Ishikawa (cell line): ENCODE data around the gene TRIM3.

ENCODE experiments used
- CEBPB ChIP-seq: IDR thresholded peaks from 2 replicates; pipeline ENCODE4 v1.6.1; 2012
- CREB1 ChIP-seq: IDR thresholded peaks from 2 replicates; pipeline ENCODE4 v1.6.1; 2012; ENCODE audit warnings: low read depth
- EGR1 ChIP-seq: IDR thresholded peaks from 2 replicates; pipeline ENCODE4 v1.6.1; 2012
- EP300 ChIP-seq: IDR thresholded peaks from 2 replicates; pipeline ENCODE4 v1.6.1; 2012; ENCODE audit warnings: borderline replicate concordance
- FOXM1 ChIP-seq: IDR thresholded peaks from 2 replicates; pipeline ENCODE4 v1.6.1; 2012; ENCODE audit warnings: low read depth, borderline replicate concordance
- MAX ChIP-seq: IDR thresholded peaks from 2 replicates; pipeline ENCODE4 v1.6.1; 2012
- NFIC ChIP-seq: IDR thresholded peaks from 2 replicates; pipeline ENCODE4 v1.6.1; 2012
- RAD21 ChIP-seq: IDR thresholded peaks from 2 replicates; pipeline ENCODE4 v1.6.1; 2012; ENCODE audit warnings: low read depth
- REST ChIP-seq: IDR thresholded peaks from 2 replicates; pipeline ENCODE4 v1.6.1; 2012; ENCODE audit warnings: low read depth, mild to moderate bottlenecking
- TAF1 ChIP-seq: IDR thresholded peaks from 2 replicates; pipeline ENCODE4 v1.6.1; 2012; ENCODE audit warnings: low read depth, mild to moderate bottlenecking
- TCF12 ChIP-seq: IDR thresholded peaks from 2 replicates; pipeline ENCODE4 v1.6.1; 2012; ENCODE audit warnings: low read depth
- TEAD4 ChIP-seq: IDR thresholded peaks from 2 replicates; pipeline ENCODE4 v1.6.1; 2012
- USF1 ChIP-seq: IDR thresholded peaks from 2 replicates; pipeline ENCODE4 v1.6.1; 2012
- YY1 ChIP-seq: IDR thresholded peaks from 2 replicates; pipeline ENCODE4 v1.6.1; 2012; ENCODE audit warnings: low read depth
- ZBTB7A ChIP-seq: IDR thresholded peaks from 2 replicates; pipeline ENCODE4 v1.6.1; 2012; ENCODE audit warnings: low read depth

Gene TRIM3

GRCh38 chr11:6405052-6405667 lies 68.6 kb downstream of the TRIM3 start:
- TF ChIP-seq FOXM1 (no peak), CEBPB (no peak), TCF12 (no peak), RAD21 (no peak), ZBTB7A (no peak), NFIC (no peak), CREB1 (no peak), TEAD4 (no peak), MAX (no peak), EP300 (no peak), USF1 (no peak), EGR1 (no peak), REST (no peak), TAF1 (no peak), YY1 (no peak)

GRCh38 chr11:6404342-6405051 lies 69.2 kb downstream of the TRIM3 start:
- no peak for TF ChIP-seq USF1
- TF ChIP-seq MAX: no peak
- TF ChIP-seq YY1: no peak
- no peak for TF ChIP-seq TAF1
- TF ChIP-seq TCF12: no peak
- no peak for TF ChIP-seq ZBTB7A
- TF ChIP-seq FOXM1: no peak

- TF ChIP-seq MAX (no peak), REST (no peak), ZBTB7A (no peak), EGR1 (no peak), TEAD4 (no peak), YY1 (no peak), USF1 (no peak), RAD21 (no peak), FOXM1 (no peak), NFIC (no peak), TAF1 (no peak), CREB1 (no peak), CEBPB (no peak), EP300 (no peak), TCF12 (no peak)
Observed at GRCh38 chr11:6403539-6403938, 70.2 kb downstream of the TRIM3 start.

GRCh38 chr11:6402561-6402981 lies 71.2 kb downstream of the TRIM3 start:
- no peak for TF ChIP-seq RAD21
- no peak for TF ChIP-seq USF1
- no peak for TF ChIP-seq YY1
- no peak for TF ChIP-seq TAF1
- TF ChIP-seq EGR1: no peak
- TF ChIP-seq ZBTB7A: no peak
- no peak for TF ChIP-seq REST
- TF ChIP-seq TEAD4: no peak
- TF ChIP-seq TCF12: no peak
- TF ChIP-seq CEBPB: no peak
- TF ChIP-seq EP300: no peak
- TF ChIP-seq NFIC: no peak
- TF ChIP-seq MAX: no peak
- no peak for TF ChIP-seq CREB1
- no peak for TF ChIP-seq FOXM1
